SK-N-SH treated with all-trans-retinoic acid at 6 μM for 48 hours (cell line): Measurements from ENCODE around the gene SPACA6.

ENCODE experiments used
- ATAC-seq: fragments of 200-7000 bp; cut with Tn5 transposase; 3 replicates; pipeline ENCODE4 v1.9.1; 2020; ENCODE audit warnings: mild to moderate bottlenecking, moderate library complexity
- ARNTL ChIP-seq: fragments of 450-650 bp; formaldehyde crosslinking; IDR thresholded peaks from 2 replicates; pipeline ENCODE4 v1.5.0; 2020; ENCODE audit warnings: low read depth, mild to moderate bottlenecking, moderate library complexity, borderline replicate concordance
- BACH2 ChIP-seq: fragments of 250-450 bp; sonication (Bioruptor Pico); IDR thresholded peaks from 2 replicates; pipeline ENCODE4 v1.9.0; 2021; ENCODE audit warnings: mild to moderate bottlenecking, borderline replicate concordance
- CSDC2 ChIP-seq: fragments of 250-450 bp; sonication (Bioruptor Pico); IDR thresholded peaks from 2 replicates; pipeline ENCODE4 v1.5.0; 2020; ENCODE audit warnings: mild to moderate bottlenecking, moderate library complexity
- ESRRG ChIP-seq: fragments of 250-450 bp; sonication (Bioruptor Pico); IDR thresholded peaks from 2 replicates; pipeline ENCODE4 v1.6.1; 2021; ENCODE audit warnings: mild to moderate bottlenecking
- GLIS3 ChIP-seq: fragments of 250-450 bp; sonication (Bioruptor Pico); IDR thresholded peaks from 2 replicates; pipeline ENCODE4 v1.5.0; 2020; ENCODE audit warnings: mild to moderate bottlenecking, moderate library complexity
- ISL1 ChIP-seq: fragments of 250-450 bp; sonication (Bioruptor Pico); IDR thresholded peaks from 2 replicates; pipeline ENCODE4 v2.1.2; 2022; ENCODE audit warnings: mild to moderate bottlenecking, moderate library complexity
- OSR1 ChIP-seq: fragments of 250-450 bp; sonication (Bioruptor Pico); IDR thresholded peaks from 2 replicates; pipeline ENCODE4 v1.8.0; 2022; ENCODE audit warnings: moderate library complexity, mild to moderate bottlenecking, inconsistent platforms
- RARB ChIP-seq: fragments of 250-450 bp; sonication (Bioruptor Pico); IDR thresholded peaks from 2 replicates; pipeline ENCODE4 v1.8.0; 2021; ENCODE audit warnings: mild to moderate bottlenecking, moderate library complexity
- SNAI2 ChIP-seq: fragments of 250-450 bp; sonication (Bioruptor Pico); IDR thresholded peaks from 2 replicates; pipeline ENCODE4 v1.5.0; 2020; ENCODE audit warnings: mild to moderate bottlenecking, moderate library complexity
- TCF4 ChIP-seq: fragments of 250-450 bp; sonication (Bioruptor Pico); IDR thresholded peaks from 2 replicates; pipeline ENCODE4 v1.8.0; 2021; ENCODE audit warnings: mild to moderate bottlenecking, moderate library complexity, borderline replicate concordance
- TOX ChIP-seq: fragments of 250-450 bp; sonication (Bioruptor Pico); IDR thresholded peaks from 2 replicates; pipeline ENCODE4 v1.8.0; 2021; ENCODE audit warnings: mild to moderate bottlenecking, moderate library complexity, borderline replicate concordance
- ZC3H10 ChIP-seq: fragments of 250-450 bp; sonication (Bioruptor Pico); IDR thresholded peaks from 2 replicates; pipeline ENCODE4 v1.5.1; 2021; ENCODE audit warnings: mild to moderate bottlenecking, moderate library complexity
- ZFP3 ChIP-seq: fragments of 250-450 bp; sonication (Bioruptor Pico); IDR thresholded peaks from 2 replicates; pipeline ENCODE4 v1.5.0; 2020; ENCODE audit warnings: mild to moderate bottlenecking, moderate library complexity
- ZFP30 ChIP-seq: fragments of 450-650 bp; formaldehyde crosslinking; IDR thresholded peaks from 2 replicates; pipeline ENCODE4 v1.5.0; 2022; ENCODE audit warnings: mild to moderate bottlenecking, moderate library complexity
- ZNF70 ChIP-seq: fragments of 450-650 bp; formaldehyde crosslinking; IDR thresholded peaks from 2 replicates; pipeline ENCODE4 v1.5.0; 2020; ENCODE audit warnings: mild to moderate bottlenecking, moderate library complexity
- ZNF8 ChIP-seq: fragments of 450-650 bp; formaldehyde crosslinking; IDR thresholded peaks from 2 replicates; pipeline ENCODE4 v1.5.0; 2020; ENCODE audit warnings: mild to moderate bottlenecking, moderate library complexity
- TF ChIP-seq, protein P1 (sequence below): fragments of 250-450 bp; sonication (Bioruptor Pico); IDR thresholded peaks from 2 replicates; pipeline ENCODE4 v1.5.1; 2021; ENCODE audit warnings: mild to moderate bottlenecking, moderate library complexity
- TF ChIP-seq, protein P2 (sequence below): fragments of 250-450 bp; sonication (Bioruptor Pico); IDR thresholded peaks from 2 replicates; pipeline ENCODE4 v1.5.0; 2020; ENCODE audit warnings: mild to moderate bottlenecking, moderate library complexity
- TF ChIP-seq, protein P3 (sequence below): fragments of 250-450 bp; sonication (Bioruptor Pico); IDR thresholded peaks from 2 replicates; pipeline ENCODE4 v1.5.1; 2020; ENCODE audit warnings: low read depth, mild to moderate bottlenecking, moderate library complexity
- TF ChIP-seq, protein P4 (sequence below): fragments of 250-450 bp; sonication (Bioruptor Pico); IDR thresholded peaks from 2 replicates; pipeline ENCODE4 v1.8.0; 2020; ENCODE audit warnings: mild to moderate bottlenecking, moderate library complexity, borderline replicate concordance
- TF ChIP-seq, protein P5 (sequence below): fragments of 250-450 bp; sonication (Bioruptor Pico); IDR thresholded peaks from 2 replicates; pipeline ENCODE4 v1.8.0; 2021; ENCODE audit warnings: low read depth, mild to moderate bottlenecking, moderate library complexity, borderline replicate concordance

SPACA6 gene

DNA sequence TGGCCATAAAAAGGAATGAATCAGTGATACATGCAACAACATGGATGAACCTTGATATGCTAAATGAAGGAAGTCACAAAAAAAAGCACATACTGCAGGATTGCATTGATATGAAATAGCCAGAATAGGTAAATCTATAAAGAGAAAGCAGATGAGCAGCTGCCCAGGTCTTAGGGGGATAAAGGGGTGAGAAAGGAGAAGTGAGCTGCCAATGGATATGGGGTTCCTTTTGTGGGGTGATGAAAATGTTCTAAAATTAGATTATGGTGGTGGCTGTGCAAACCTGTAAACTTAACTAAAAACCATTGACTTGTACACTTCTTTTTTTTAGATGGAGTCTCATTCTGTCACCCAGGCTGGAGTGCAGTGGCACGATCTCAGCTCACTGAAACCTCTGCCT is 18.6 kb downstream of the SPACA6 start (continued):
- no peak for TF ChIP-seq RARB (CRISPR knock-in tag)

DNA sequence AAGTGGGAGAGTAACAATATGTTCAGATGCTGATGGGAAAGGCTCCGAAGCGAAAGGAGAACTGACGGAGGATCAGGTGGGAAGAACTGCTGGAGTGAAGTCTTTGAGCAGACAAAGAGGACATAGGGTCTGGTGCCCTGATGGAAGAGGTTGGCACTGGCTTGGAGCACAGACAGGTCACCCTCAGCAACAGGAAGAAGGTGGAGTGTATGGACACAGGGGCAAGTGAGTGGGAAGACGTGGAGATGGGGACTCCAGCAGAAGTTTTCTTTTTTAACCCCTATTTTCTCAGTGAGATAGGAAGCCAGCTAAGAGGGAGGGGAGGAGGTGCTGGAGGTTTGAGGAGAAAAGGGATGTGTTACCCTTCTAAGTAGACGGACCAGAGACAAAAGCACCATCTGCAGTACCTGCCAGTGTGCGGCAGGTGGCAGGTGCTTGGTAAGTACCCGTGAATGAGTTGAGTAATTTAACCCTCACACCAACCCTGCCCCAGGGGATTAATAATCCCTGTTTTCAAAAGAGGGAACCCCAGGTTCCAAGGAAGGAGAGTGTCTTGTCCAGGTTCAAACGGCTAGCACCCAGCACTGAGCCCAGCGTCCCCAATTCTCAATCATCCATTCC is 19.4 kb downstream of the SPACA6 start:
- peak; percentile 45 for ATAC-seq

DNA sequence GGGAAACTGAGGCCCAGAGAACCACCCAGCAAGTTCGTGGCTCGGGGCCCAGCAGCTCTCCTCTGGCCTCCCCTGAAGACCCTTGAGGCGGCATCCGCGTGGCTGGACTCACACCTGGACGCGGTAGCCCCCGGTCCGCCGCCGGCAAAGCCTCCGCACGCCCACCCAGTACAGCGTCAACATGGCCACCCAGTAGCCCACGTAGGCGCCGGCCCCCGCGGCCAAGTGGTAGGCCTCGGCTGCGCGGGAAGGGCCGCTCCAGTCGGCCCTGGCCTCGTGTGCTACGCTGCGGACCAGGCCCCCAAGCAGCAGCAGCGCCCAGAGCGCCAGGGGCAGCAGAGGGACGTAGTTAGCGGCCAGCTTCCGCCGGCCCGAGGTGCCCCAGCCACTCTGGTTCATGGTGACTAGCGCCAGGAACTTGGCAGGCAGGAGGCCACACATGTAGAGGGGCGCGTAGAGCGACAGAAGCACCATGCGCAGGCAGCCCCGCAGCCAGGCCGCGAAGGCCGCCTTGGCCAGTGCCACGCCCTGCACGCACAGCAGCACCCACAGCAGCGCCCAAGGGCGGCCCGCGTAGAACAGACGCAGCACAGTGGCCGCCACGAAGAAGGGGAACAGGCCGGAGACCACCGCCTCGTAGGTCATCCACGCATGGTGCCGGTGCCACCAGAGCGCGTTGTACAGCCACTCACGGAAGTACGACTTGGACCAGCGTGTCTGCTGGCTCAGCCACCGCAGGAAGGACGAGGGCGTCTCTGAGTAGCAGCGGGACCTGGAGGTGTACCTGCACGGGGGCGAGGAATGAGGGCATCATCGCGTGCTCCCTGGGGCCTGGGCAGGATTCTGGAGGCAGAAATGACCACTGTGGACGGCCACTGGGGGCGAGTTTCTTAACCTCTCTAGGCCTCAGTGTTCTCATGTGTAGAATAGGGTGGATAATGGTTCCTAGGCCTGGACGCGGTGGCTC is 20.5 kb downstream of the SPACA6 start:
- TF ChIP-seq, protein P1, sequence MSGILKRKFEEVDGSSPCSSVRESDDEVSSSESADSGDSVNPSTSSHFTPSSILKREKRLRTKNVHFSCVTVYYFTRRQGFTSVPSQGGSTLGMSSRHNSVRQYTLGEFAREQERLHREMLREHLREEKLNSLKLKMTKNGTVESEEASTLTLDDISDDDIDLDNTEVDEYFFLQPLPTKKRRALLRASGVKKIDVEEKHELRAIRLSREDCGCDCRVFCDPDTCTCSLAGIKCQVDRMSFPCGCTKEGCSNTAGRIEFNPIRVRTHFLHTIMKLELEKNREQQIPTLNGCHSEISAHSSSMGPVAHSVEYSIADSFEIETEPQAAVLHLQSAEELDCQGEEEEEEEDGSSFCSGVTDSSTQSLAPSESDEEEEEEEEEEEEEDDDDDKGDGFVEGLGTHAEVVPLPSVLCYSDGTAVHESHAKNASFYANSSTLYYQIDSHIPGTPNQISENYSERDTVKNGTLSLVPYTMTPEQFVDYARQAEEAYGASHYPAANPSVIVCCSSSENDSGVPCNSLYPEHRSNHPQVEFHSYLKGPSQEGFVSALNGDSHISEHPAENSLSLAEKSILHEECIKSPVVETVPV (CRISPR knock-in tag) = no peak
- TF ChIP-seq, protein P2, sequence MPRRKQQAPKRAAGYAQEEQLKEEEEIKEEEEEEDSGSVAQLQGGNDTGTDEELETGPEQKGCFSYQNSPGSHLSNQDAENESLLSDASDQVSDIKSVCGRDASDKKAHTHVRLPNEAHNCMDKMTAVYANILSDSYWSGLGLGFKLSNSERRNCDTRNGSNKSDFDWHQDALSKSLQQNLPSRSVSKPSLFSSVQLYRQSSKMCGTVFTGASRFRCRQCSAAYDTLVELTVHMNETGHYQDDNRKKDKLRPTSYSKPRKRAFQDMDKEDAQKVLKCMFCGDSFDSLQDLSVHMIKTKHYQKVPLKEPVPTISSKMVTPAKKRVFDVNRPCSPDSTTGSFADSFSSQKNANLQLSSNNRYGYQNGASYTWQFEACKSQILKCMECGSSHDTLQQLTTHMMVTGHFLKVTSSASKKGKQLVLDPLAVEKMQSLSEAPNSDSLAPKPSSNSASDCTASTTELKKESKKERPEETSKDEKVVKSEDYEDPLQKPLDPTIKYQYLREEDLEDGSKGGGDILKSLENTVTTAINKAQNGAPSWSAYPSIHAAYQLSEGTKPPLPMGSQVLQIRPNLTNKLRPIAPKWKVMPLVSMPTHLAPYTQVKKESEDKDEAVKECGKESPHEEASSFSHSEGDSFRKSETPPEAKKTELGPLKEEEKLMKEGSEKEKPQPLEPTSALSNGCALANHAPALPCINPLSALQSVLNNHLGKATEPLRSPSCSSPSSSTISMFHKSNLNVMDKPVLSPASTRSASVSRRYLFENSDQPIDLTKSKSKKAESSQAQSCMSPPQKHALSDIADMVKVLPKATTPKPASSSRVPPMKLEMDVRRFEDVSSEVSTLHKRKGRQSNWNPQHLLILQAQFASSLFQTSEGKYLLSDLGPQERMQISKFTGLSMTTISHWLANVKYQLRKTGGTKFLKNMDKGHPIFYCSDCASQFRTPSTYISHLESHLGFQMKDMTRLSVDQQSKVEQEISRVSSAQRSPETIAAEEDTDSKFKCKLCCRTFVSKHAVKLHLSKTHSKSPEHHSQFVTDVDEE (CRISPR knock-in tag) = no peak
- TF ChIP-seq TCF4 (CRISPR knock-in tag) = no peak
- no peak for TF ChIP-seq OSR1
- TF ChIP-seq ZNF70 = no peak
- no peak for TF ChIP-seq ISL1 (CRISPR knock-in tag)
- TF ChIP-seq, protein P3, sequence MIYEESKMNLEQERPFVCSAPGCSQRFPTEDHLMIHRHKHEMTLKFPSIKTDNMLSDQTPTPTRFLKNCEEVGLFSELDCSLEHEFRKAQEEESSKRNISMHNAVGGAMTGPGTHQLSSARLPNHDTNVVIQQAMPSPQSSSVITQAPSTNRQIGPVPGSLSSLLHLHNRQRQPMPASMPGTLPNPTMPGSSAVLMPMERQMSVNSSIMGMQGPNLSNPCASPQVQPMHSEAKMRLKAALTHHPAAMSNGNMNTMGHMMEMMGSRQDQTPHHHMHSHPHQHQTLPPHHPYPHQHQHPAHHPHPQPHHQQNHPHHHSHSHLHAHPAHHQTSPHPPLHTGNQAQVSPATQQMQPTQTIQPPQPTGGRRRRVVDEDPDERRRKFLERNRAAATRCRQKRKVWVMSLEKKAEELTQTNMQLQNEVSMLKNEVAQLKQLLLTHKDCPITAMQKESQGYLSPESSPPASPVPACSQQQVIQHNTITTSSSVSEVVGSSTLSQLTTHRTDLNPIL (CRISPR knock-in tag) = no peak
- TF ChIP-seq RARB (CRISPR knock-in tag) = no peak
- no peak for TF ChIP-seq ZFP3
- TF ChIP-seq, protein P4, sequence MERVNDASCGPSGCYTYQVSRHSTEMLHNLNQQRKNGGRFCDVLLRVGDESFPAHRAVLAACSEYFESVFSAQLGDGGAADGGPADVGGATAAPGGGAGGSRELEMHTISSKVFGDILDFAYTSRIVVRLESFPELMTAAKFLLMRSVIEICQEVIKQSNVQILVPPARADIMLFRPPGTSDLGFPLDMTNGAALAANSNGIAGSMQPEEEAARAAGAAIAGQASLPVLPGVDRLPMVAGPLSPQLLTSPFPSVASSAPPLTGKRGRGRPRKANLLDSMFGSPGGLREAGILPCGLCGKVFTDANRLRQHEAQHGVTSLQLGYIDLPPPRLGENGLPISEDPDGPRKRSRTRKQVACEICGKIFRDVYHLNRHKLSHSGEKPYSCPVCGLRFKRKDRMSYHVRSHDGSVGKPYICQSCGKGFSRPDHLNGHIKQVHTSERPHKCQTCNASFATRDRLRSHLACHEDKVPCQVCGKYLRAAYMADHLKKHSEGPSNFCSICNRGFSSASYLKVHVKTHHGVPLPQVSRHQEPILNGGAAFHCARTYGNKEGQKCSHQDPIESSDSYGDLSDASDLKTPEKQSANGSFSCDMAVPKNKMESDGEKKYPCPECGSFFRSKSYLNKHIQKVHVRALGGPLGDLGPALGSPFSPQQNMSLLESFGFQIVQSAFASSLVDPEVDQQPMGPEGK = no peak
- TF ChIP-seq CSDC2 = no peak
- TF ChIP-seq GLIS3 = no peak
- TF ChIP-seq ZFP30 (CRISPR knock-in tag) = no peak
- no peak for ATAC-seq

More for the DNA sequence above, 19.4 kb downstream of the SPACA6 start:
- TF ChIP-seq ZC3H10 (CRISPR knock-in tag) = no peak

DNA sequence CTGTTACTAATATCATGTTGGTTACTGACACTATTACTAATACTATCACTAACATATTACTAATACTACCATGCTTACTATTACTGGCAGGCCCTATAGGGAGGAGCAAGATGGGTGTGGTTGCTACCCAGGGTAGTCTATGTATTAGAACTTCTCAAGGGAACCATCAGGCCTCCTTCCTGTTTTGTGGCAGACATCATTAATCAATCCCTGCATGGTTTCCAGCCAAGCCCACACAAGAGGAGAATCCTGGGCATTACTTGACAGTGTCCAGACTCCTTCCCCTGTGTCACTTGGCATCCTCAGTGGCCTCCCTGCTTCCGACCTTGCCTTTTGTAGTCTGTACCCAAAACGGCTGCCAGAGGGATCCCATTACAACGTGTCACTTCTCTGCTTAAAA is 21.7 kb downstream of the SPACA6 start:
- no peak for ATAC-seq
- TF ChIP-seq ZC3H10 (CRISPR knock-in tag) (no peak), OSR1 (no peak), ZFP3 (no peak), ISL1 (CRISPR knock-in tag) (no peak), ESRRG (CRISPR knock-in tag) (no peak), TOX (CRISPR knock-in tag) (no peak), BACH2 (CRISPR knock-in tag) (no peak), ARNTL (CRISPR knock-in tag) (no peak), ZFP30 (CRISPR knock-in tag) (no peak), ZNF8 (CRISPR knock-in tag) (no peak), GLIS3 (no peak), SNAI2 (CRISPR knock-in tag) (no peak)
- TF ChIP-seq, protein P3 (CRISPR knock-in tag) = no peak
- TF ChIP-seq, protein P5, sequence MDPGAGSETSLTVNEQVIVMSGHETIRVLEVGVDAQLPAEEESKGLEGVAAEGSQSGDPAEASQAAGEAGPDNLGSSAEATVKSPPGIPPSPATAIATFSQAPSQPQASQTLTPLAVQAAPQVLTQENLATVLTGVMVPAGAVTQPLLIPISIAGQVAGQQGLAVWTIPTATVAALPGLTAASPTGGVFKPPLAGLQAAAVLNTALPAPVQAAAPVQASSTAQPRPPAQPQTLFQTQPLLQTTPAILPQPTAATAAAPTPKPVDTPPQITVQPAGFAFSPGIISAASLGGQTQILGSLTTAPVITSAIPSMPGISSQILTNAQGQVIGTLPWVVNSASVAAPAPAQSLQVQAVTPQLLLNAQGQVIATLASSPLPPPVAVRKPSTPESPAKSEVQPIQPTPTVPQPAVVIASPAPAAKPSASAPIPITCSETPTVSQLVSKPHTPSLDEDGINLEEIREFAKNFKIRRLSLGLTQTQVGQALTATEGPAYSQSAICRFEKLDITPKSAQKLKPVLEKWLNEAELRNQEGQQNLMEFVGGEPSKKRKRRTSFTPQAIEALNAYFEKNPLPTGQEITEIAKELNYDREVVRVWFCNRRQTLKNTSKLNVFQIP = no peak
- TF ChIP-seq, protein P1 (CRISPR knock-in tag) = no peak
